AG09319 (cell line): ENCODE data around the gene ALPK3.

Source experiments
- DNase-seq: peaks from one replicate; pipeline ENCODE4 v3.0.0-alpha.2; 2010; ENCODE audit warnings: low read depth; ENCODE audit errors: extremely low read depth
- CTCF ChIP-seq: IDR thresholded peaks from 2 replicates; pipeline ENCODE4 v1.5.1; 2011; ENCODE audit warnings: low read depth, mild to moderate bottlenecking, inconsistent platforms, low read length, moderate library complexity

Gene ALPK3

GRCh38 chr15:84886984-84887299 is 69.8 kb downstream of the ALPK3 start:
- DNase-seq = no peak
- TF ChIP-seq CTCF = no peak

- TF ChIP-seq CTCF = no peak
- no peak for DNase-seq
Measured at GRCh38 chr15:84887938-84888337, 70.8 kb downstream of the ALPK3 start.

- TF ChIP-seq CTCF = no peak
- DNase-seq = no peak
Measured at GRCh38 chr15:84888639-84889038, 71.5 kb downstream of the ALPK3 start.

GRCh38 chr15:84889313-84889990 is 72.3 kb downstream of the ALPK3 start:
- no peak for DNase-seq
- no peak for TF ChIP-seq CTCF

- no peak for DNase-seq
- TF ChIP-seq CTCF = no peak
Measured at GRCh38 chr15:84889991-84890669, 73.0 kb downstream of the ALPK3 start.

- DNase-seq = no peak
- no peak for TF ChIP-seq CTCF
Measured at GRCh38 chr15:84890670-84891162, 73.6 kb downstream of the ALPK3 start.

- no peak for TF ChIP-seq CTCF
Measured at GRCh38 chr15:84891339-84891738, 74.2 kb downstream of the ALPK3 start.

More at GRCh38 chr15:84891339-84891738, 74.2 kb downstream of the ALPK3 start:
- no peak for DNase-seq
